GM15510 (cell line): Measurements from ENCODE around the gene BET1L.

Source experiments
- POLR2A ChIP-seq: IDR thresholded peaks from 3 replicates; pipeline ENCODE4 v1.6.1; 2011; ENCODE audit warnings: borderline replicate concordance; ENCODE audit not compliant: insufficient read length; ENCODE audit errors: extremely low read depth

The BET1L gene

DNA sequence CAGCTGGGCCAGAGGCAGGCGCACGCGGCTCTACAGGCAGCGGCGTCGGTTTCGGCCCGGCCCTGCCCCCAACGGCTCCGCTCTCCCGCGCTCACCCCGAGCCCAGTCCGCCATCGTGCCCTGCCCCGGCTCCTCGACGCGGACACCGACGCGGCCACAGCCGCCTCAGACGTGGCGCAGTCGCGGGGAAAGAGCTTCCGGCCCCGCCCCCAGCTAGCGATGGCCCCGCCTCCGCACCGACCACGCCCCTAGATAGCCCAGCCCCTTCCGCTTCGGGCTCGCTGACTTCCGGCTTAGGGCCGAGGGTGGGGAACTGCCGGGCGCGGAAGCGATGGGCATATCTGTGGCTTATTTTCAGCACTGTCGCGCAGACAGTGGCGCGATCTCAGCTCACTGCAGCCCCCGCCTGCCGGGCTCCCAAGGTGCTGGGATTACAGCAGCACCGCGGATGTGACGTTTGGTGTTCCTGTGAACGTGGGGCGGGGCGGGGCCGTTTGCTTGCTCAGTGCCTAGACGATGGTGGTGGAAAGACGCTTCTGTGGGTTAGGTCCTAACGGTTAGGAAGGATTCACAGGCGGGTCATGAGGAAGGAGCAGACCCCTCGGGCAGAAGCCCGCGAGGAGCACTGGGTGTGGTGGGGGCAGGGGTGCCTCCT, at the start of gene BET1L, which contains the start of gene RIC8A:
TSS of gene BET1L (minus strand) at position 192 of the 655 bp plus-strand sequence. CDS start at position 114, 78 bp downstream.
TSS of gene RIC8A (plus strand) at position 501 of the 655 bp plus-strand sequence. CDS start 1,147 bp downstream, outside the sequence.
- peak; percentile 97 for TF ChIP-seq POLR2A

DNA sequence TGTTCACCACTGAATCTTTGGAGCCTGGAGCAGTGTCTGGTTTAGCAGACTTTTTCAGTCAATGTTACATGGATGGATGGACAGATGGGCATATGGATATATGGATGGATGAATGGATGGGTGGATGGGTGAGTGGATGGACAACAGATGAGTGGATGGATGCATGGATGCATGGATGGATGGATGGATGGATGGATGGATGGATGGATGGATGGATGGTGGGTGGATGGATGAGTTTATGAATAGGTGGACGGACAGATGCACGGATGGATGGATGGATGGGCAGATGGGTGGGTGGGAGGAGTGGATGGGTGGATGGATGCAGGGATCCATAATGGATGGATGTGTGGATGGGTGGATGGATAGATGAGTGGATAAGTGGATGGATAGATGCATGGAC, 48.6 kb upstream of the BET1L start:
- TF ChIP-seq POLR2A = no peak

DNA sequence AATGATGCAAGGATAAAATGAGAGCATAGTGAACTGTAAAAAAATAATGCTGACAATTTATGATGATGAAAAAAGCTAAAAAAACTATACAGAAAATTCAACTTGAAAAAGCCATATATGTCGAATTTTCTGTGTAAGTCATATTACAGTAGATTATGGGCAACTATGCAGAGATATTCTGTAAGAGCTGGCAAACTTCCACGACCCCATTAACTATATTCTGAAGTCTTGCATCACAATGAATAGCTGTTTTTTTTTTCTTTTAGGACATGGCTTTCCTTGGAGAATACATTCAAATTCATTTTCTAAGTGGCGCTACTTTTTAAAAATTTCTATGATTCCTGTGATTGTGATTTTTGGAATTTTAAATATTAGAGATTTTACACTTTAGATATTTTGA, 48.0 kb upstream of the BET1L start:
- TF ChIP-seq POLR2A = no peak

GRCh38 chr11:253886-254270, 46.7 kb upstream of the BET1L start:
- TF ChIP-seq POLR2A = no peak

GRCh38 chr11:253160-253885, 46.1 kb upstream of the BET1L start:
- no peak for TF ChIP-seq POLR2A

DNA sequence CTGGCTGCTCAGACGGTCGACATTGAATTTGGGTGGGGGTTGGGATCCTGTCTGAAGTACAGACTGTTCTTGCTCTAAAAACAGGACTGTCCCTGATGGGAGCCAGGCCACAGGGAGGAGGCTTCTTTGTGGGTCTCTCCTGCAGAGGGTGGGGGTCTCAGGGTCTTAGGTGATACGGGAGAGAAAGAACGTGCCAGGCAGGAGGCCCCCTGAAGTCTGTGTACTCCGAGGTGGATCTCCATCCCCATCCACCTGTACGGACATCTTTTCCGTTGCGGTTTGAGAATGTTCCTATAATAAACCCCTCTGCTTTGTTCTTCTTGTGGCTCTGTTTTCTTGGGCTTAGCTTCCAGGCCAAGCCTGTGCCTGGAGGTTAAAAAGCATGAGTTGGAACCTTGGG, 45.5 kb upstream of the BET1L start:
- no peak for TF ChIP-seq POLR2A

- TF ChIP-seq POLR2A = no peak
Observed at GRCh38 chr11:251550-251949, 44.4 kb upstream of the BET1L start.

DNA sequence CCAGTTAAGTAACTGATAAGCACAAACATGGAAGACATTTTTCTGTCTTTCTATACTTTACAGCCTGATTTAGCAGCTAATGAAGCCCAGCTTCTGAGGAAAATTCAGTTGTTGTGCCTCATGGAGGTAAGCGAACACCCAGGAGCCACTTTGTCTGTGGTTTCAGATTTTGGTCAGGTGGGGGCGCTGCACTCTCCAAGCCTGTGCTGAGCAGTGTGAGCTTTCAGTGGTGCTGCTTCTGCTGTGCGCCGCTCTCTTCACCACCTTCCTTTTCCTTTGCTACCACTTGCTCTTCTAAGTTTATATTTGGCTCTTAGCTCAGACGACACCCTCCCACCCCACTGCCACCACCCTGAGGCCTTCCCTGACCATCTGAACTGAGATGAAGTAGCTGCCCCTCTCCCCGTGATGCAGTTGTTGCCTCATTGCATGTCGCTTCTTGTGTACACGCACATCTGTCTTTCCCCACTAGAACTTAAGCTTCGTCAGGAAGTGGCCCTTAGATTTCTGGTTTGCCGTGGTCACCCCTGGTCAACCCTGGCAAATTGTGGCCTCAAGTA, 43.6 kb upstream of the BET1L start:
- TF ChIP-seq POLR2A = no peak

GRCh38 chr11:250274-250673, 43.1 kb upstream of the BET1L start:
- TF ChIP-seq POLR2A = no peak

- no peak for TF ChIP-seq POLR2A
Observed at GRCh38 chr11:249062-249461, 41.9 kb upstream of the BET1L start.

DNA sequence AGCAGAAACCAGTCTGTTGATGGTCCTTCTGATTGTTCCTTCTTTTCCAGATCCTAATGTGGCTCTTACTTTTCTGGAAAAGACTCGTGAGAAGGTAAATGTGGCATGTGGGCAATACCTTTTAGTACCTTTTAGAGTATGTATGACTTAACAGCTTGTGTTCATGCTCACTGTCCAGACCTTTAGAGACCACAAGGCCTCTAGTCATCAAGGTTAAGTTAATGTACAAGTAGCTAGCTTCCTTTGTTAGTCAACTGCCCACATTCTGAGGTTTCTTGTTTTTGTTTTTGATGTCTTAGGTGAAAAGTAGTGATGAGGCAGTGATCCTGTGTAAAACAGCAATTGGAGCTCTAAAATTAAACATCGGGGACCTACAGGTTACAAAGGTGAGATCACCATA, 37.2 kb upstream of the BET1L start:
- TF ChIP-seq POLR2A = no peak

DNA sequence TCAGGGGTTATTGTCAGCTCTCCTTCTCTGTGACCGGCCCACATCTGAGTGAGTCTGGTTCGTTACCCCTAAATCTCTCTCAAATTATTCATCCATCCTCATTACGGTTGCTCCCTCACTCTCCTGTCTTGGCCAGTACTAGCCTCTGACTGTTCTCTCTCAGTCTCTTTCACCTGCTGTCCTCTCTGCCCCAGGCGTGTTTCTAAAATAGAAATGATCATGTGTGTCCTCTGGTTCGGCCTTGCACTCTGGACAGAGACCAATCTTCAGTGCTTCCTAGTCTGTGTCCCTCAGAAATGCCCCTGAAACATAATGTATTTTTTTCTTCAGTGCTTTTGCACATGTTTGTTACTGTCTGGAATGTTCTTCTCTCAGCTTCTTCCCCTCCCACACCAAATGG, 34.4 kb upstream of the BET1L start:
- no peak for TF ChIP-seq POLR2A

DNA sequence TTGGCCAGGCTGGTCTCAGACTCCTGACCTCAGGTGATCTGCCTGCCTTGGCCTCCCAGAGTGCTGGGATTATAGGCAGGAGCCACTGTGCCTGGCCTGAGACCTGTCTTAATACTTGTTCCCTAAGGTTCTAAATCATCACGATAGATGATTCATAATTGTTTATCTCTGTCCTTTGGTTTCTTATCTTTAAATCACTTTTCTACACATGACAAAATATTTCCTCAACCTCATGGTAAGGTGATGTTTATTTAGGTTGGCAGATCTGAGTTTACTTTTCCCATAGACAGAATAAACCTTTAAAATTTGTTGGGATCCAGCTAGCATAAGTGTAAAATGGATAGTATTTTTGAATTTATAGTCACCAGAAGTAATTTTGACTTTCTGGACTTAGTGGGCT, 33.1 kb upstream of the BET1L start:
- TF ChIP-seq POLR2A = no peak

DNA sequence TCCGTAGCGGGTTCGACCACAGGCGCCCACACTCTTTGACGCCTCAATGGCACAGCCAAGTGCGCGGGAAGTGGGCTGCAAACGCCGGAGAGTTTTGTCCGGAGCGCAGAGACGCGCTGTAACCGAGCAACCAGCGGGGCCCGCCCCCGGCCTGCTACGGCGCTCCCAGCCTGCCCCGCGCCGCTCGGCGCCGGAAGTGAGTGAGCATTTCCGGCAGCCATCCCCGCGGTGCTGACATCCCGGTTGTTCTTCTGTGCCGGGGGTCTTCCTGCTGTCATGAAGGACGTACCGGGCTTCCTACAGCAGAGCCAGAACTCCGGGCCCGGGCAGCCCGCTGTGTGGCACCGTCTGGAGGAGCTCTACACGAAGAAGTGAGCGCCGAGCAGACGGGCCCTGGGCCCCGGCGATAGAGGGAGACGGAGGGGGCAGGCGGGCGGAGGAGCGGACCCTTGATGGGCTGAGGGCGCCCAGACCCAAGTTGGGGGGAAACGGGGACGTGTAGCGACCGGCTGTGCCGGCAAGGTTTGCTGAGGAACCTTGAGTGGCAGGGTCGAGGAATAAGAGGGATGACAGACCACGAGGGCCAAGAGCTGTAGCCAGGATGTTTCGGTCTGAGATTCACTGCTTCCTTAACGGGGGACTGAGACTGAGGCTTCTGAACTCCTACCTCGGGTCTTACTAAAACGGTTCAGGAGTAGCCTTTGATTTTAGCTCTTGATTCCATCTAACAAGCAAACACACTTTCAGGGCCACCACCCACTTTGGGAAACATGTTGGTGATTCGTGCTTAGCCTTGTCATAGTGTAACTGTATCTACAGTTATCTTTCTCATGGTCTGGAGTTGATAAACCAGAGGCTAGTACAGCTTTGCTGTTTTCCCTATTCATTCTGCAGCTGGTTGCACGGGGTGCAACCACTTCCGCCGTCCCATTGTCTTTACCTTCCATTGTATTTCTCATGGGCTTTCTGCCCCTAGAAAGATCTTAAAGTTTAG, 29.9 kb upstream of the BET1L start, which contains the start of gene PSMD13:
TSS of gene PSMD13 (plus strand) at position 203 of the 994 bp plus-strand sequence. CDS start at position 277, 74 bp downstream.
- TF ChIP-seq POLR2A = peak; percentile 71
